ENCODE results near the gene GAS5.
A peak's percentile ranks its signal among the peaks of the same experiment; 100 is the strongest.
"Not testable (repeated sequence)": the region's sequence is repeated elsewhere in the genome, so short reads cannot be mapped to it uniquely, and the experiment has no call there.

GAS5 gene

GRCh38 chr1:173869021-173869359 is 1.2 kb upstream of the GAS5 start:
- Histone ChIP-seq H3K27me3 (ENCODE audit: low read depth, low read length) (no peaks in the 10 kb centered on the region), H3K36me3 (ENCODE audit: control insufficient read depth in 1 of 2, insufficient read depth in 2 of 2, low read length in 2 of 2) (peaks cover 26 to 32% of the 10 kb centered on the region in 2 donors), H3K27ac (ENCODE audit: low read length) (peak overlapping the region; percentile 98), H3K4me3 (ENCODE audit: low read depth in 1 of 2, low read length in 2 of 2) (peak overlapping the region; percentile 84 to 96), H3K9me3 (ENCODE audit: control insufficient read depth in 1 of 2, low read length in 2 of 2) (no peaks in the 10 kb centered on the region), H3K4me1 (ENCODE audit: control insufficient read depth in 1 of 2, insufficient read depth in 2 of 2, low read length in 2 of 2) (peaks cover 14 to 19% of the 10 kb centered on the region in 2 donors)

- Histone ChIP-seq H3K36me3 (ENCODE audit: control insufficient read depth in 1 of 2, insufficient read depth in 2 of 2, low read length in 2 of 2) (peaks cover 29 to 38% of the 10 kb centered on the region in 2 donors), H3K27ac (ENCODE audit: low read length) (peak within 1 kb of the TSS; percentile 98), H3K4me3 (ENCODE audit: low read depth in 1 of 2, low read length in 2 of 2) (peak within 1 kb of the TSS; percentile 84 to 96), H3K4me1 (ENCODE audit: control insufficient read depth in 1 of 2, insufficient read depth in 2 of 2, low read length in 2 of 2) (peaks cover 14 to 19% of the 10 kb centered on the region in 2 donors), H3K9me3 (ENCODE audit: control insufficient read depth in 1 of 2, low read length in 2 of 2) (no peaks in the 10 kb centered on the region), H3K27me3 (ENCODE audit: low read depth, low read length) (no peaks in the 10 kb centered on the region)
Observed at GRCh38 chr1:173868266-173869020, 654 bp upstream of the GAS5 start, which contains the start of gene ZBTB37. TSS of gene ZBTB37 (plus strand) at chr1:173868380. CDS start at chr1:173870226, 1,846 bp downstream.

GRCh38 chr1:173867141-173867752 is 542 bp downstream of the GAS5 start:
- peaks cover 32 to 49% of the 10 kb centered on the region in 2 donors for H3K36me3 ChIP-seq (ENCODE audit: control insufficient read depth in 1 of 2, insufficient read depth in 2 of 2, low read length in 2 of 2)
- peak overlapping the region; percentile 98 for H3K27ac ChIP-seq (ENCODE audit: low read length)
- no peaks in the 10 kb centered on the region for H3K27me3 ChIP-seq (ENCODE audit: low read depth, low read length)
- H3K9me3 ChIP-seq (ENCODE audit: control insufficient read depth in 1 of 2, low read length in 2 of 2), result no peaks in the 10 kb centered on the region
- H3K4me3 ChIP-seq (ENCODE audit: low read depth in 1 of 2, low read length in 2 of 2), result peak overlapping the region; percentile 84 to 96
- H3K4me1 ChIP-seq (ENCODE audit: control insufficient read depth in 1 of 2, insufficient read depth in 2 of 2, low read length in 2 of 2), result peaks cover 14 to 19% of the 10 kb centered on the region in 2 donors

- Histone ChIP-seq H3K4me1 (ENCODE audit: control insufficient read depth in 1 of 2, insufficient read depth in 2 of 2, low read length in 2 of 2) (peaks cover 14 to 19% of the 10 kb centered on the region in 2 donors), H3K4me3 (ENCODE audit: low read depth in 1 of 2, low read length in 2 of 2) (peak overlapping the region; percentile 84 to 96)
Observed at GRCh38 chr1:173866413-173867115, 1.2 kb downstream of the GAS5 start.

GRCh38 chr1:173865468-173866164 is 2.2 kb downstream of the GAS5 start:
- Histone ChIP-seq H3K36me3 (ENCODE audit: control insufficient read depth in 1 of 2, insufficient read depth in 2 of 2, low read length in 2 of 2) (peaks cover 37 to 46% of the 10 kb centered on the region in 2 donors), H3K27me3 (ENCODE audit: low read depth, low read length) (no peaks in the 10 kb centered on the region), H3K27ac (ENCODE audit: low read length) (peak overlapping the region; percentile 98), H3K4me1 (ENCODE audit: control insufficient read depth in 1 of 2, insufficient read depth in 2 of 2, low read length in 2 of 2) (peaks cover 14 to 19% of the 10 kb centered on the region in 2 donors), H3K4me3 (ENCODE audit: low read depth in 1 of 2, low read length in 2 of 2) (peak overlapping the region; percentile 84 to 96), H3K9me3 (ENCODE audit: control insufficient read depth in 1 of 2, low read length in 2 of 2) (no peaks in the 10 kb centered on the region)

More at GRCh38 chr1:173866413-173867115, 1.2 kb downstream of the GAS5 start:
- Histone ChIP-seq H3K27me3 (ENCODE audit: low read depth, low read length) (no peaks in the 10 kb centered on the region), H3K36me3 (ENCODE audit: control insufficient read depth in 1 of 2, insufficient read depth in 2 of 2, low read length in 2 of 2) (peaks cover 37 to 49% of the 10 kb centered on the region in 2 donors), H3K27ac (ENCODE audit: low read length) (peak overlapping the region; percentile 98), H3K9me3 (ENCODE audit: control insufficient read depth in 1 of 2, low read length in 2 of 2) (no peaks in the 10 kb centered on the region)

GRCh38 chr1:173864179-173864867 is 3.5 kb downstream of the GAS5 start:
- H3K4me1 ChIP-seq (ENCODE audit: control insufficient read depth in 1 of 2, insufficient read depth in 2 of 2, low read length in 2 of 2), result peaks cover 12 to 16% of the 10 kb centered on the region in 2 donors
- H3K9me3 ChIP-seq (ENCODE audit: control insufficient read depth in 1 of 2, low read length in 2 of 2), result no peaks in the 10 kb centered on the region
- no peaks in the 10 kb centered on the region for H3K27me3 ChIP-seq (ENCODE audit: low read depth, low read length)
- no peak overlapping the region for H3K27ac ChIP-seq (ENCODE audit: low read length)
- peaks cover 37 to 44% of the 10 kb centered on the region in 2 donors for H3K36me3 ChIP-seq (ENCODE audit: control insufficient read depth in 1 of 2, insufficient read depth in 2 of 2, low read length in 2 of 2)
- H3K4me3 ChIP-seq (ENCODE audit: low read depth in 1 of 2, low read length in 2 of 2), result peak overlapping the region in 1 of 2 donors; percentile 37

- Histone ChIP-seq H3K27ac (ENCODE audit: low read length) (no peak overlapping the region), H3K4me1 (ENCODE audit: control insufficient read depth in 1 of 2, insufficient read depth in 2 of 2, low read length in 2 of 2) (peaks cover 11 to 14% of the 10 kb centered on the region in 2 donors), H3K36me3 (ENCODE audit: control insufficient read depth in 1 of 2, insufficient read depth in 2 of 2, low read length in 2 of 2) (peaks cover 37 to 44% of the 10 kb centered on the region in 2 donors), H3K4me3 (ENCODE audit: low read depth in 1 of 2, low read length in 2 of 2) (no peak overlapping the region), H3K9me3 (ENCODE audit: control insufficient read depth in 1 of 2, low read length in 2 of 2) (no peaks in the 10 kb centered on the region), H3K27me3 (ENCODE audit: low read depth, low read length) (no peaks in the 10 kb centered on the region)
Observed at GRCh38 chr1:173863224-173864161, 4.3 kb downstream of the GAS5 start.

- Histone ChIP-seq H3K27ac (ENCODE audit: low read length) (no peak overlapping the region), H3K4me1 (ENCODE audit: control insufficient read depth in 1 of 2, insufficient read depth in 2 of 2, low read length in 2 of 2) (peaks cover 11 to 14% of the 10 kb centered on the region in 2 donors), H3K9me3 (ENCODE audit: control insufficient read depth in 1 of 2, low read length in 2 of 2) (no peaks in the 10 kb centered on the region), H3K36me3 (ENCODE audit: control insufficient read depth in 1 of 2, insufficient read depth in 2 of 2, low read length in 2 of 2) (peaks cover 40 to 49% of the 10 kb centered on the region in 2 donors), H3K4me3 (ENCODE audit: low read depth in 1 of 2, low read length in 2 of 2) (no peak overlapping the region), H3K27me3 (ENCODE audit: low read depth, low read length) (no peaks in the 10 kb centered on the region)
Observed at GRCh38 chr1:173862769-173863223, 5.0 kb downstream of the GAS5 start.

- H3K4me3 ChIP-seq (ENCODE audit: low read depth in 1 of 2, low read length in 2 of 2); H3K27me3 ChIP-seq (ENCODE audit: low read depth, low read length); H3K9me3 ChIP-seq (ENCODE audit: control insufficient read depth in 1 of 2, low read length in 2 of 2); H3K27ac ChIP-seq (ENCODE audit: low read length): not testable (repeated sequence)
- Histone ChIP-seq H3K4me1 (ENCODE audit: control insufficient read depth in 1 of 2, insufficient read depth in 2 of 2, low read length in 2 of 2) (peaks cover 11 to 14% of the 10 kb centered on the region in 2 donors), H3K36me3 (ENCODE audit: control insufficient read depth in 1 of 2, insufficient read depth in 2 of 2, low read length in 2 of 2) (peaks cover 46 to 54% of the 10 kb centered on the region in 2 donors)
Observed at GRCh38 chr1:173862146-173862768, 5.5 kb downstream of the GAS5 start.
